ENCODE measurements around the gene HRH4.

HRH4 gene

GRCh38 chr18:24504401-24504800, 44.0 kb downstream of the HRH4 start:
- DNase-seq (ENCODE audit: low read depth, low spot score), result no peak

DNA sequence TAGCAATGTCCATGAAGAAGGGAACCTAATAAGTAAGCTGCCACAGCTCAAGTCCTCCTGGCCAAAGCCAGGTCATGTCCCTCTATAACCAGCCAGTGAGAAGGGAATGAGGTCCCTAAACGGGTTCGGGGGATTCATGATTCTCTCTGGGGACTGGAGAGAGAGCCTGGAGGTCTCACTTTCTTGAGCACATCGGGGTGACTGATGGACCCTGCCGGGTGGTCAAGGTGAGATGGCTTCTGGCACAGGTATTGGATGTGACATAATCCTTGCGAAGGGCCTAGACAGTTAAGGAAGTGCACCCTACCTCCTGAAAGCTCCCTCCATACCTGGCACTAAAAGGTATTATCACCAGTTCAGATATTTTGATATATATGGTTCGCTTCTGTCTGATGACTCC, 45.7 kb downstream of the HRH4 start:
- DNase-seq (ENCODE audit: low read depth, low spot score), result no peak

GRCh38 chr18:24509435-24509834, 49.0 kb downstream of the HRH4 start:
- no peak for DNase-seq (ENCODE audit: low read depth, low spot score)

DNA sequence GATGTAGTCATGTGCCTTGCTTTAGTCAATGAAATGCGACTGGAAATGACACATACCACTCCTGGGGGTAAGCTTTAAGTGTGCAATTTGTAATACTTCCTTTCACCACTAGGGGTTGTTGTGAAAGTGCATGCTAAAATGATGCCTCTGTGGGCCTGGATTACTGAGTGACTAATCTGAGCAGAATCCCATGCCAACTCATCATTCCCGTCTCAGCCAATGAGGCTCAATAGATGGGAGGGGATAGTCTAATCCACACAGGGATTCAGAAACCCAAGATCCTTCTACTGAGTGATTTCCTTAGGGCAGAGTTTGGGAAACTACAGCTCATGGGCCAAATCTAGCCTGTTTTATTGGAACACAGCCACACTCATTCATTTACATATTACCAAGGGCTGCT, 54.0 kb downstream of the HRH4 start:
- no peak for DNase-seq (ENCODE audit: low read depth, low spot score)

GRCh38 chr18:24515721-24516120, 55.3 kb downstream of the HRH4 start:
- DNase-seq (ENCODE audit: low read depth, low spot score), result no peak

- DNase-seq (ENCODE audit: low read depth, low spot score), result no peak
These were observed 55.8 kb downstream of the HRH4 start for GRCh38 chr18:24516261-24516660.

DNA sequence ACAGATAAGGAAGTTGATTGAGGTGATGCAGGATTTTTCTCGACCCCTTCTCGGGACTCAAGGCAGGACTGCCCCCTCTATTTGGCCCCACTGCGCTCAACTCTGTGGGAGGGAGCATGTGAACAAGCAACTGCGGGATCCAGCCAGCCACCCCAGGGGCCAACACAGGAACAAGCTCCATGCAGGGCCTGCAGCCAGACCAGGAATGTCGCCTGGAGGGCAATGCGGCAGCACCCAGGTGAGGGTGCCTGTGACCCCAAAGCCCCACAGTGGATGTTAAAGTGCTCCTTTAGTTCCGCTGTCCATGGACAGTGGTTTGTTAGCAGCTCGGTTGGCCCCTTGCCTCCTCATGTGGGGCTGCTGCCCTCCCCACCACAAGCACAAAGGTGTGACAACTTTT, 57.1 kb downstream of the HRH4 start:
- no peak for DNase-seq (ENCODE audit: low read depth, low spot score)

DNA sequence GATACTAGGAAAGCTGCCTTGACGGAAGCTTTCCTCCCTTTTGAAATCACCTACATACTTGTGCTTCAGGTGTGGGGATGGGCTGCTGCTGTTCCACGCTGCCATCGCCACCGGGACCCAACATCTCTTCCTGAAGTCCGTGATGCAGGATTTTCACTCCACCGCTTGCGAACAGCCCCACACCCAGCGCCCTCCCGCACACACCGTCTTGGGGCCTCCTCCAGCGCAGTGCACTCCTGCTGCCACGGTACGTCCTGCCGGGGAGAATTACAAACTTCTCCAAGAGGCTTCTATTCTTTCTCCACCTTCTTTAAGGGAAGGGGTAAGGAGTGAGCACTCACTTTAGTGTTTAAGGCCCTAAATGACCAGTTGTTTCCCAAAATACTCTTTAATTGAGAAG, 58.2 kb downstream of the HRH4 start:
- DNase-seq (ENCODE audit: low read depth, low spot score), result no peak

All from smooth muscle cell of the brain vasculature (primary cell).